HG02884 (cell line): ENCODE data around the gene JAG1.
"Not testable (repeated sequence)": the region's sequence is repeated elsewhere in the genome, so short reads cannot be mapped to it uniquely, and the experiment has no call there.

ENCODE experiments used
- ATAC-seq: cut with Tn5 transposase; IDR thresholded peaks from one replicate; pipeline ENCODE4 v1.9.1; 2021; ENCODE audit warnings: mild to moderate bottlenecking, moderate library complexity; ENCODE audit not compliant: unreplicated experiment

Gene JAG1

GRCh38 chr20:10590446-10590845 is 83.4 kb downstream of the JAG1 start:
- not testable (repeated sequence) for ATAC-seq
